HepG2 (cell line): Measurements from ENCODE around the gene TXNRD2. TPM values are rescaled to one million over a fixed set of nuclear protein-coding genes. Genes with fewer than 3 reads are reported as not detected.

Source experiments
- ATAC-seq: fragments of 200-7000 bp; cut with Tn5 transposase; 3 replicates; pipeline ENCODE4 v1.9.1; 2020; ENCODE audit warnings: mild to moderate bottlenecking, moderate library complexity
- BruUV-seq: library from RNA; stranded (reverse); fragments of 400-500 nt; replicated peaks from 2 replicates; lab custom pipeline; 2021; lab: Mats Ljungman, UMichigan
- CTCF ChIA-PET: fragments of 300-600 bp; formaldehyde crosslinking; extraction: SDS; loops from one replicate; lab custom pipeline; 2021; ENCODE audit warnings: low total read pairs, inconsistent platforms, low intra/inter-chr PET ratio; lab: Yijun Ruan, JAX
- POLR2A ChIA-PET: fragments of 350-600 bp; sonication (Branson Sonifier 250); formaldehyde crosslinking; loops from one replicate; lab custom pipeline; 2020; ENCODE audit warnings: antibody characterized with exemption, inconsistent platforms; lab: Yijun Ruan, JAX
- DNase-seq: peaks from one replicate; pipeline ENCODE4 v3.0.0-alpha.2; 2015; ENCODE audit warnings: low spot score
- FAIRE-seq: peaks from 3 replicates; lab custom pipeline; 2011; peaks lifted over from hg19 to GRCh38; lab: Jason Lieb, UNC
- H2AFZ ChIP-seq: one replicate; pipeline ENCODE4 v1.6.1; 2011; ENCODE audit warnings: low read length, inconsistent platforms
- H3K27ac ChIP-seq: fragments of 300-600 bp; 3 replicates; pipeline ENCODE4 v1.8.0; 2011; ENCODE audit warnings: mixed run types, mild to moderate bottlenecking, mixed read lengths, low read length, inconsistent platforms; ENCODE audit not compliant: insufficient read depth; ENCODE audit errors: extremely low read length
- H3K27me3 ChIP-seq, 2 experiments: fragments of 200-600 bp in 1 of 2; 2 replicates in 1 of 2; 3 replicates in 1 of 2; pipeline versions ENCODE4 v1.6.0 to v1.8.0; 2011; ENCODE audit warnings: low read length in 2 of 2, mild to moderate bottlenecking in 2 of 2, moderate library complexity in 2 of 2, inconsistent platforms in 1 of 2; ENCODE audit not compliant: insufficient read depth in 2 of 2, control insufficient read depth in 1 of 2
- H3K36me3 ChIP-seq, 2 experiments: fragments of 200-600 bp in 1 of 2; replicated peaks in 1 of 2; 2 replicates in 1 of 2; 3 replicates in 1 of 2; pipeline versions ENCODE4 v1.5.1 to v1.8.0; 2011; ENCODE audit warnings: low read length in 2 of 2, inconsistent platforms in 1 of 2; ENCODE audit not compliant: insufficient read depth in 2 of 2, control insufficient read depth in 1 of 2
- H3K4me1 ChIP-seq: 2 replicates; pipeline ENCODE4 v1.5.1; 2012; ENCODE audit warnings: low read length, inconsistent platforms; ENCODE audit not compliant: insufficient read depth
- H3K4me2 ChIP-seq: 2 replicates; pipeline ENCODE4 v1.6.0; 2011; ENCODE audit warnings: low read depth, low read length, inconsistent platforms
- H3K4me3 ChIP-seq, 3 experiments: fragments of 200-600 bp in 1 of 3; sonication (generic), shearing (Covaris generic) in 1 of 3; replicated peaks in 1 of 3; 2 replicates each; pipeline ENCODE4 v1.5.1; 2011 to 2016; ENCODE audit warnings: low read length in 3 of 3, inconsistent platforms in 2 of 3, low read depth in 2 of 3, mild to moderate bottlenecking in 2 of 3, control low read depth in 1 of 3, mixed read lengths in 1 of 3; ENCODE audit not compliant: insufficient read depth in 1 of 3
- H3K79me2 ChIP-seq: one replicate; pipeline ENCODE4 v1.6.1; 2011; ENCODE audit warnings: low read length, inconsistent platforms; ENCODE audit not compliant: insufficient read depth
- H3K9ac ChIP-seq: 2 replicates; pipeline ENCODE4 v1.6.0; 2011; ENCODE audit warnings: mild to moderate bottlenecking, low read depth, low read length, inconsistent platforms; ENCODE audit not compliant: insufficient read depth
- H3K9me3 ChIP-seq: 2 replicates; pipeline ENCODE4 v1.5.1; 2012; ENCODE audit warnings: mild to moderate bottlenecking, low read length
- H4K20me1 ChIP-seq: 2 replicates; pipeline ENCODE4 v1.6.0; 2011; ENCODE audit warnings: inconsistent platforms, mild to moderate bottlenecking, low read length, moderate library complexity; ENCODE audit not compliant: insufficient read depth
- CERS6 ChIP-seq: sonication (generic); formaldehyde crosslinking; IDR thresholded peaks from 2 replicates; pipeline ENCODE4 v1.5.0; 2020; ENCODE audit warnings: missing genetic modification reagents
- FLYWCH1 ChIP-seq: sonication (generic); formaldehyde crosslinking; IDR thresholded peaks from 2 replicates; pipeline ENCODE4 v1.8.1; 2023; ENCODE audit warnings: mild to moderate bottlenecking, missing genetic modification reagents
- GPN1 ChIP-seq: sonication (generic); formaldehyde crosslinking; IDR thresholded peaks from 2 replicates; pipeline ENCODE4 v1.5.1; 2020; ENCODE audit warnings: missing genetic modification reagents, borderline replicate concordance
- KMT2A ChIP-seq: sonication (generic); formaldehyde crosslinking; IDR thresholded peaks from 2 replicates; pipeline ENCODE4 v1.4.0; 2020; ENCODE audit warnings: missing genetic modification reagents
- MYC ChIP-seq: sonication (generic); formaldehyde crosslinking; IDR thresholded peaks from 2 replicates; pipeline ENCODE4 v1.9.0; 2021; ENCODE audit warnings: missing genetic modification reagents, borderline replicate concordance
- SOX13 ChIP-seq, 3 experiments: fragments of 450-650 bp in 1 of 3; sonication (generic) in 1 of 3; formaldehyde crosslinking in 1 of 3; IDR thresholded peaks in 2 of 3; conservative IDR thresholded peaks in 1 of 3; 2 replicates each; pipeline versions ENCODE4 v1.5.0 to v1.6.1; 2016 to 2020; ENCODE audit warnings: antibody characterized with exemption in 1 of 3, mild to moderate bottlenecking in 1 of 3, missing compliant biosample characterization in 1 of 3, missing genetic modification reagents in 1 of 3, moderate library complexity in 1 of 3
- ZBTB21 ChIP-seq: sonication (generic); formaldehyde crosslinking; IDR thresholded peaks from 2 replicates; pipeline ENCODE4 v1.4.0; 2020; ENCODE audit warnings: missing genetic modification reagents
- ZKSCAN1 ChIP-seq: fragments of 150-350 bp; IDR thresholded peaks from 2 replicates; pipeline ENCODE4 v1.6.1; 2014; ENCODE audit warnings: low read length
- ZNF326 ChIP-seq: sonication (generic); formaldehyde crosslinking; IDR thresholded peaks from 2 replicates; pipeline ENCODE4 v1.4.0; 2020; ENCODE audit warnings: missing genetic modification reagents, borderline replicate concordance
- ZNF333 ChIP-seq: sonication (generic); formaldehyde crosslinking; IDR thresholded peaks from 2 replicates; pipeline ENCODE4 v1.4.0; 2020; ENCODE audit warnings: mild to moderate bottlenecking, missing genetic modification reagents, borderline replicate concordance
- ZNF34 ChIP-seq: sonication (generic); formaldehyde crosslinking; IDR thresholded peaks from 2 replicates; pipeline ENCODE4 v1.4.0; 2020; ENCODE audit warnings: mild to moderate bottlenecking, missing genetic modification reagents, borderline replicate concordance
- WGBS: methylation state at CpG from one replicate; pipeline ENCODE4 v1.1.6; 2017; ENCODE audit warnings: low lambda C conversion rate; 5-methylcytosine and 5-hydroxymethylcytosine counted together
- in situ Hi-C: cut with HindIII; loops from 2 replicates; pipeline ENCODE4 v1.10.0; 2017; ENCODE audit warnings: low pct_unique_long_range_greater_than_20kb; ENCODE audit not compliant: extremely low pct_ligation_motif_present
- intact Hi-C: fragments of 100-400 bp; cut with micrococcal nuclease; formaldehyde crosslinking; loops from one replicate; pipeline ENCODE4 v1.10.0; 2022; ENCODE audit not compliant: unreplicated experiment
- polyA plus RNA-seq, 8 experiments: library from polyadenylated mRNA; depleted of rRNA in 3 of 8; stranded (reverse) in 7 of 8; unstranded in 1 of 8; fragments of >200 nt; fragmentation: Illumina TruSeq in 4 of 8; extraction: Trizol in 4 of 8; gene quantifications; 2 replicates each; pipeline versions ENCODE4 v1.2.1 to v1.2.3, GENCODE V29; 2011 to 2016; ENCODE audit warnings: low read depth in 4 of 8, missing spikeins in 1 of 8, mixed read lengths in 1 of 8; ENCODE audit not compliant: insufficient read depth in 1 of 8
- total RNA-seq, 5 experiments: library from RNA; depleted of rRNA; stranded (reverse); fragments of >200 nt; fragmentation: Illumina TruSeq; extraction: Trizol; gene quantifications; 2 replicates each; pipeline ENCODE4 v1.2.3, GENCODE V29; 2016; ENCODE audit warnings: low read depth in 1 of 5
- TF ChIP-seq, protein P1 (sequence below): sonication (generic); formaldehyde crosslinking; IDR thresholded peaks from 2 replicates; pipeline ENCODE4 v1.4.0; 2020; ENCODE audit warnings: missing genetic modification reagents, mild to moderate bottlenecking, borderline replicate concordance
- TF ChIP-seq, protein P2 (sequence below): sonication (generic); formaldehyde crosslinking; IDR thresholded peaks from 2 replicates; pipeline ENCODE4 v1.4.0; 2020; ENCODE audit warnings: missing genetic modification reagents, low read depth, mild to moderate bottlenecking, borderline replicate concordance
- TF ChIP-seq, protein P3 (sequence below): sonication (generic); formaldehyde crosslinking; IDR thresholded peaks from 2 replicates; pipeline ENCODE4 v1.5.0; 2020; ENCODE audit warnings: missing genetic modification reagents
- TF ChIP-seq, protein P4 (sequence below): IDR thresholded peaks from 2 replicates; pipeline ENCODE4 v1.6.1; 2016

The TXNRD2 gene
- total and polyA plus RNA-seq, 2 of the 13 experiments (the other 11 are each of a cell fraction or from before 2014, with no cell fraction given): 17.5 to 18.6 TPM

DNA sequence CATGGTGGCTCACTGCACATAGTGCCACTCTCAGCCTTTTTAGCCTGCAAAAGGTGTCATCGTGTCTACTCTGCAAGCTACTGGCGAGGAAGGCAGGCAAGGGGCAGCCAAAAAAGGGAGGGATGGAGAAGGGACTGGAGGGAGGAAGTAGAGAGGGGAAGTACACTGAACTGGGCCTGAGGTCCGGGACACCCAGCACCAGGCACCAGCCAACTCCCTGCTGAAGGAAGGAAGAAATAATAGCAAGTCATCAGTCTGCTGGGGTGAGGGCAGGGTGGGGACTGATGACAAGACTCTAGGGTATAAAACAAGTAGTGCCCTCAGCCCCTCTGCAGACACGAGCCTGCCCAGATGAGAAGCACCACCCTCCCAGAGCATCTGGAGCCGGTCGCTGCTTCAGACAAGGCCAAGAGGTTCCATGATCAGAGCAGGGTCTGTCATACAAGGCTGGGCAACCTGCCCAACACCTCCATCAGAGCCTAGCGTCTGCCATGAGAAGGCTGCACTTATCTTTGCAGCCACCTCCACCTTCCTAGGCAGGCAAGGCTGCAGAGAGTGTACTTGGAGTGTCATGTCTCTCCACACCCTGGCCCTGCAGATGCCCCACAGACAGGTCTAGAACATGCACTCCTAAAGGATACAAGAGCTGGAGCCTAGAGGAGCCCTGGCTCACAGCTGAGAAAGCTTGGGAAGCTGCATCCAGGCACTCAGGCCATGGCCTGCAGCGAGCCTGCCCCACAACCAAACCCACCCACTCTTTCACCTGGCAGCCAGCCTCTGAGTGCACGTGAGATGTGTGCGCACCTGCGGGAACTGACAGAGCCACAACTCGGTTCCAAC is 9.0 kb downstream of the TXNRD2 start:
- DNase-seq: no peak
- intact Hi-C loops: no loop called here
- CTCF ChIA-PET: no interaction called here
- no peak overlapping the region for H3K9ac ChIP-seq
- FAIRE-seq: no peak
- H4K20me1 ChIP-seq: no peaks in the 10 kb centered on the region
- no peak overlapping the region for H3K4me3 ChIP-seq
- no peak overlapping the region for H3K4me2 ChIP-seq
- BruUV-seq: no TSS peak
- H3K79me2 ChIP-seq: no peaks in the 10 kb centered on the region
- no peaks in the 10 kb centered on the region for H3K27me3 ChIP-seq
- 0 out of 5 replicates have a peak, but pooled peaks cover 0 to 4% of the 10 kb centered on the region in 2 experiments for H3K36me3 ChIP-seq
- peak; percentile 18; the same call in 2 of the 3 replicates for ATAC-seq
- POLR2A ChIA-PET: interaction anchor here (3.3 kb wide), 1 partner anchor 9 kb away, joined by 10 read pairs; the partner anchor contains the start of genes COMT and TXNRD2
- no peaks in the 10 kb centered on the region for H3K9me3 ChIP-seq
- no peak overlapping the region for H2AFZ ChIP-seq
- H3K27ac ChIP-seq: no peak overlapping the region
- 94% methylated on average over 8 of the region's 12 CpGs for WGBS
- in situ Hi-C loops: no loop called here
- H3K4me1 ChIP-seq: peaks cover 24% of the 10 kb centered on the region
- TF ChIP-seq, protein P1, sequence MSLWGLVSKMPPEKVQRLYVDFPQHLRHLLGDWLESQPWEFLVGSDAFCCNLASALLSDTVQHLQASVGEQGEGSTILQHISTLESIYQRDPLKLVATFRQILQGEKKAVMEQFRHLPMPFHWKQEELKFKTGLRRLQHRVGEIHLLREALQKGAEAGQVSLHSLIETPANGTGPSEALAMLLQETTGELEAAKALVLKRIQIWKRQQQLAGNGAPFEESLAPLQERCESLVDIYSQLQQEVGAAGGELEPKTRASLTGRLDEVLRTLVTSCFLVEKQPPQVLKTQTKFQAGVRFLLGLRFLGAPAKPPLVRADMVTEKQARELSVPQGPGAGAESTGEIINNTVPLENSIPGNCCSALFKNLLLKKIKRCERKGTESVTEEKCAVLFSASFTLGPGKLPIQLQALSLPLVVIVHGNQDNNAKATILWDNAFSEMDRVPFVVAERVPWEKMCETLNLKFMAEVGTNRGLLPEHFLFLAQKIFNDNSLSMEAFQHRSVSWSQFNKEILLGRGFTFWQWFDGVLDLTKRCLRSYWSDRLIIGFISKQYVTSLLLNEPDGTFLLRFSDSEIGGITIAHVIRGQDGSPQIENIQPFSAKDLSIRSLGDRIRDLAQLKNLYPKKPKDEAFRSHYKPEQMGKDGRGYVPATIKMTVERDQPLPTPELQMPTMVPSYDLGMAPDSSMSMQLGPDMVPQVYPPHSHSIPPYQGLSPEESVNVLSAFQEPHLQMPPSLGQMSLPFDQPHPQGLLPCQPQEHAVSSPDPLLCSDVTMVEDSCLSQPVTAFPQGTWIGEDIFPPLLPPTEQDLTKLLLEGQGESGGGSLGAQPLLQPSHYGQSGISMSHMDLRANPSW (CRISPR knock-in tag): no peak
- TF ChIP-seq, protein P2, sequence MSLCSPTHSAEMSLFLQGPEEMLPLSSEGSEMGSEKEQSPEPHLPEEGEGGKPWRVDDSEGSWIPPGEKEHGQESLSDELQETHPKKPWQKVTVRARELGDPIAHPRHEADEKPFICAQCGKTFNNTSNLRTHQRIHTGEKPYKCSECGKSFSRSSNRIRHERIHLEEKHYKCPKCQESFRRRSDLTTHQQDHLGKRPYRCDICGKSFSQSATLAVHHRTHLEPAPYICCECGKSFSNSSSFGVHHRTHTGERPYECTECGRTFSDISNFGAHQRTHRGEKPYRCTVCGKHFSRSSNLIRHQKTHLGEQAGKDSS (CRISPR knock-in tag): no peak
- TF ChIP-seq GPN1 (CRISPR knock-in tag) (no peak), ZBTB21 (CRISPR knock-in tag) (no peak), ZKSCAN1 (no peak), ZNF34 (CRISPR knock-in tag) (no peak), SOX13 (IDR thresholded peaks at IDR 0.05) (no peak), SOX13 (CRISPR knock-in tag; conservative IDR thresholded peaks at IDR 0.05 in 1 of 2, IDR thresholded peaks at IDR 0.05 in 1 of 2) (no peak), FLYWCH1 (CRISPR knock-in tag) (no peak), CERS6 (CRISPR knock-in tag) (no peak), MYC (CRISPR knock-in tag) (no peak), ZNF326 (CRISPR knock-in tag) (no peak), ZNF333 (CRISPR knock-in tag) (no peak), KMT2A (CRISPR knock-in tag) (no peak)
- TF ChIP-seq, protein P3, sequence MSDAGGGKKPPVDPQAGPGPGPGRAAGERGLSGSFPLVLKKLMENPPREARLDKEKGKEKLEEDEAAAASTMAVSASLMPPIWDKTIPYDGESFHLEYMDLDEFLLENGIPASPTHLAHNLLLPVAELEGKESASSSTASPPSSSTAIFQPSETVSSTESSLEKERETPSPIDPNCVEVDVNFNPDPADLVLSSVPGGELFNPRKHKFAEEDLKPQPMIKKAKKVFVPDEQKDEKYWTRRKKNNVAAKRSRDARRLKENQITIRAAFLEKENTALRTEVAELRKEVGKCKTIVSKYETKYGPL (CRISPR knock-in tag): no peak
- TF ChIP-seq, protein P4, sequence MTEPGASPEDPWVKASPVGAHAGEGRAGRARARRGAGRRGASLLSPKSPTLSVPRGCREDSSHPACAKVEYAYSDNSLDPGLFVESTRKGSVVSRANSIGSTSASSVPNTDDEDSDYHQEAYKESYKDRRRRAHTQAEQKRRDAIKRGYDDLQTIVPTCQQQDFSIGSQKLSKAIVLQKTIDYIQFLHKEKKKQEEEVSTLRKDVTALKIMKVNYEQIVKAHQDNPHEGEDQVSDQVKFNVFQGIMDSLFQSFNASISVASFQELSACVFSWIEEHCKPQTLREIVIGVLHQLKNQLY (CRISPR knock-in tag): no peak
